Transverse colon (tissue), 4 donors: Measurements from ENCODE around the gene NCBP2.

Source experiments
- POLR2A ChIP-seq: fragments of 450-650 bp; IDR thresholded peaks from one replicate; pipeline ENCODE4 v1.6.1; 2016; ENCODE audit warnings: antibody characterized with exemption, mild to moderate bottlenecking, moderate library complexity
- POLR2AphosphoS5 ChIP-seq, 3 donors: sonication (generic); formaldehyde crosslinking; IDR thresholded peaks; one replicate each; pipeline ENCODE4 v1.6.1; 2016; ENCODE audit warnings: antibody characterized with exemption in 3 of 3
- TF ChIP-seq, protein P1 (sequence below), 5 experiments: fragments of 200-600 bp in 3 of 5; fragments of 450-650 bp in 2 of 5; sonication (generic) in 3 of 5; IDR thresholded peaks; 1 replicate in 2 of 5; 2 replicates in 3 of 5; pipeline ENCODE4 v1.5.1; 2016 to 2017; ENCODE audit warnings: antibody characterized with exemption in 5 of 5, inconsistent platforms in 3 of 5, mild to moderate bottlenecking in 2 of 5, moderate library complexity in 1 of 5

DNA sequence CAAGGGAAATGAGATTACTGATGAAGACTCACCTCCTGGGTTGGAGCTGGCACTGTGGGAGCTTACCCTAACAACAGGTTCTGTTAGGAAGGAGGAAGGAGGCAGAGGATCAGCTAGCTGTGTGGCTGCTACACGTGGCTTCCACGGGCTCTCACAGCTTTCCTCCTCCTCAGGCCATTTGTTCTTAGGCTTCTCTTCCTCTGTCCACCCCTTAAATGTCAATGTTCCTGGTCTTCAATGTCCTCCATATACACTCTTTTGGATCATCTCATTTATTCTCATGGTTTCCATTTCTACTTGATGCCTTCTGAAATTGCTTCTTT, 21.3 kb upstream of the NCBP2 start:
- TF ChIP-seq POLR2AphosphoS5 (IDR thresholded peaks at IDR 0.05) (no peak), POLR2A (no peak)
- TF ChIP-seq, protein P1, sequence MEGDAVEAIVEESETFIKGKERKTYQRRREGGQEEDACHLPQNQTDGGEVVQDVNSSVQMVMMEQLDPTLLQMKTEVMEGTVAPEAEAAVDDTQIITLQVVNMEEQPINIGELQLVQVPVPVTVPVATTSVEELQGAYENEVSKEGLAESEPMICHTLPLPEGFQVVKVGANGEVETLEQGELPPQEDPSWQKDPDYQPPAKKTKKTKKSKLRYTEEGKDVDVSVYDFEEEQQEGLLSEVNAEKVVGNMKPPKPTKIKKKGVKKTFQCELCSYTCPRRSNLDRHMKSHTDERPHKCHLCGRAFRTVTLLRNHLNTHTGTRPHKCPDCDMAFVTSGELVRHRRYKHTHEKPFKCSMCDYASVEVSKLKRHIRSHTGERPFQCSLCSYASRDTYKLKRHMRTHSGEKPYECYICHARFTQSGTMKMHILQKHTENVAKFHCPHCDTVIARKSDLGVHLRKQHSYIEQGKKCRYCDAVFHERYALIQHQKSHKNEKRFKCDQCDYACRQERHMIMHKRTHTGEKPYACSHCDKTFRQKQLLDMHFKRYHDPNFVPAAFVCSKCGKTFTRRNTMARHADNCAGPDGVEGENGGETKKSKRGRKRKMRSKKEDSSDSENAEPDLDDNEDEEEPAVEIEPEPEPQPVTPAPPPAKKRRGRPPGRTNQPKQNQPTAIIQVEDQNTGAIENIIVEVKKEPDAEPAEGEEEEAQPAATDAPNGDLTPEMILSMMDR (IDR thresholded peaks at IDR 0.05): no peak
